ENCODE measurements around the gene IER5L.

GRCh38 chr9:129227843-129228189 lies 49.8 kb upstream of the IER5L start:
- TF ChIP-seq CTCF (IDR thresholded peaks at IDR 0.05; ENCODE audit: borderline replicate concordance, extremely low read depth, low read length, poor library complexity, severe bottlenecking): no peak
- no peak for TF ChIP-seq EZH2 (IDR thresholded peaks at IDR 0.05; ENCODE audit: borderline replicate concordance, low read depth, low read length, severe bottlenecking)

All from DND-41 (cell line).